Heart left ventricle (tissue), 13 donors: ENCODE results near the gene GPR107.

Experiments used
- POLR2A ChIP-seq, 2 donors: fragments of 450-650 bp; IDR thresholded peaks; one replicate each; pipeline ENCODE4 v1.6.1; 2017; ENCODE audit warnings: antibody characterized with exemption in 2 of 2, mild to moderate bottlenecking in 2 of 2, moderate library complexity in 2 of 2
- TF ChIP-seq, protein P1 (sequence below), 12 donors: fragments of 200-600 bp; sonication (generic) in 4 of 12; IDR thresholded peaks; one replicate each; pipeline versions ENCODE4 v1.5.0 to v1.8.0; 2018 to 2022; ENCODE audit warnings: antibody characterized with exemption in 12 of 12, mild to moderate bottlenecking in 5 of 12
- donor health status: ischemic (EF 13 %, LVEDD 7.1; RV severe dilation, severe dysfunction).
- donor health status: DM: no; HTN: yes; CAD: no.
- donor health status: DM: no; HTN: no; CAD: no.
- donor health status: ischemic (EF 25% LVEDD 6.9; RV normal size, moderate dysfunction).
- donor health status: ischemic (EF 25% LVEDD 5.7; RV mildly dilated, moderate dysfunction).
- donor health status: ischemic (EF 35%, LVEDD 5.7; RV mildly dilated, moderate dysfunction).
- donor health status: nonischemic (EF 11% LVEDD 7.7; RV severe dilation, severe dysfunction).
- donor health status: DM: yes; HTN: yes; CAD: no.
- donor health status: PGD.
- donor health status: ischemic (EF 29% LVEDD 5.4; RV normal size, mild dysfunction).
- donor health status: nonischemic (EF 23%, LVEDD 6.1; RV moderate dilation, normal function).

DNA sequence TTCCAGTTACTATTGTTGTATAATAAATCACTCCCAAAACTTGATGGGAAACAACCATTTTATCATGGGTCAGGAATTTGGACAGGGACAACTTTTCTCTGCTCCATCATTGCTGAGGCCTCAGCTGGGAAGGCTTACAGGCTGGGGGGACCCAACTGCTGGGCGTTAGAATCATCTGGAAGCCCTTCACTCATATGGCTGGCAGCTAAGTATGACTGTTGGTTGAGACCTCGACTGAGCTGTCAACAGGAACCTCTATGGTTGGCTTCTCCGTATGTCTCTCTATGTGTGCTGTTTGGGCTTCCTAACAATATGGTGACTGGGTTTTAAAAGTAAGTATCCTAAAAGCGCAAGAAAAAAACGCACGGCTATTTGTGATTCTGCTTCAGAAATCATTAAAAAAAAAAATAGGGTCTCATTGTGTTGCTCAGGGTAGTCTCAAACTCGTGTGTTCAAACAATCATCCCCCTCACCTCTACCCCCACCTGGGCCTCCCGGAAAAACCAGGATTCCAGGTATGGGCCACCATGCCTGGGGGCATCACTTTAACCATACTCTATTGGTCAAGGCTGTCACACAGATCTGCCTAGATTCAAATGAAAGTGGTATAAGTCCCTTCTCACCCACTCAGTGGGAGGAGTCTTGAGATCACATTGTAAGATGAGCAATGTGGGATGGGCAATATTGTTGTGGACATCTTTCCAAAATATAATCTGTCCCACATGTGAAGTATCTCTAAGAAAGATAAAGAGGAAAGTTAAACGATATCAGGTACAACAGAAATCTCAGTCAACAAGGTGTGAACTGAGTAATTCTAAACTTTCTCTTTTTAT is 26.0 kb upstream of the GPR107 start:
- TF ChIP-seq, protein P1, sequence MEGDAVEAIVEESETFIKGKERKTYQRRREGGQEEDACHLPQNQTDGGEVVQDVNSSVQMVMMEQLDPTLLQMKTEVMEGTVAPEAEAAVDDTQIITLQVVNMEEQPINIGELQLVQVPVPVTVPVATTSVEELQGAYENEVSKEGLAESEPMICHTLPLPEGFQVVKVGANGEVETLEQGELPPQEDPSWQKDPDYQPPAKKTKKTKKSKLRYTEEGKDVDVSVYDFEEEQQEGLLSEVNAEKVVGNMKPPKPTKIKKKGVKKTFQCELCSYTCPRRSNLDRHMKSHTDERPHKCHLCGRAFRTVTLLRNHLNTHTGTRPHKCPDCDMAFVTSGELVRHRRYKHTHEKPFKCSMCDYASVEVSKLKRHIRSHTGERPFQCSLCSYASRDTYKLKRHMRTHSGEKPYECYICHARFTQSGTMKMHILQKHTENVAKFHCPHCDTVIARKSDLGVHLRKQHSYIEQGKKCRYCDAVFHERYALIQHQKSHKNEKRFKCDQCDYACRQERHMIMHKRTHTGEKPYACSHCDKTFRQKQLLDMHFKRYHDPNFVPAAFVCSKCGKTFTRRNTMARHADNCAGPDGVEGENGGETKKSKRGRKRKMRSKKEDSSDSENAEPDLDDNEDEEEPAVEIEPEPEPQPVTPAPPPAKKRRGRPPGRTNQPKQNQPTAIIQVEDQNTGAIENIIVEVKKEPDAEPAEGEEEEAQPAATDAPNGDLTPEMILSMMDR (IDR thresholded peaks at IDR 0.05), result no peak
- no peak for TF ChIP-seq POLR2A (IDR thresholded peaks at IDR 0.05)
